ENCODE data around the gene LRRC41.

GRCh38 chr1:46341222-46342083 lies 38.0 kb upstream of the LRRC41 start:
- TF ChIP-seq CTCF (IDR thresholded peaks at IDR 0.05) (no peak), ZFX (IDR thresholded peaks at IDR 0.05; ENCODE audit: borderline replicate concordance) (no peak)
